A549 (cell line): Measurements from ENCODE around the gene SASH1. TPM values are rescaled to one million over a fixed set of nuclear protein-coding genes. Genes with fewer than 3 reads are reported as not detected.

Source experiments
- ATAC-seq, 2 experiments: fragments of 200-7000 bp in 1 of 2; fragments of >200 bp in 1 of 2; cut with Nextera tagmentation in 1 of 2; cut with Tn5 transposase in 1 of 2; 3 replicates each; pipeline versions ENCODE4 v1.8.0 to v1.9.1; 2018 to 2020; ENCODE audit warnings: mild to moderate bottlenecking in 1 of 2, moderate library complexity in 1 of 2
- CTCF ChIA-PET: fragments of 300-600 bp; sonication (Branson Sonifier 250); formaldehyde crosslinking; extraction: SDS; loops from one replicate; lab custom pipeline; 2021; ENCODE audit warnings: antibody characterized with exemption, inconsistent platforms; lab: Yijun Ruan, JAX
- POLR2A ChIA-PET: fragments of 350-600 bp; formaldehyde crosslinking; extraction: SDS; loops from one replicate; lab custom pipeline; 2021; ENCODE audit warnings: antibody characterized with exemption, inconsistent platforms; lab: Yijun Ruan, JAX
- DNase-seq, 2 experiments: peaks; one replicate each; pipeline versions ENCODE4 v3.0.0 to v3.0.0-alpha.2; 2011 to 2016; ENCODE audit warnings: low read depth in 1 of 2, low spot score in 1 of 2
- FAIRE-seq: peaks from 2 replicates; lab custom pipeline; 2011; peaks lifted over from hg19 to GRCh38; lab: Jason Lieb, UNC
- H3K27ac ChIP-seq, 2 experiments: fragments of >200 bp; sonication (Bioruptor Twin); formaldehyde crosslinking; 3 replicates each; pipeline ENCODE4 v1.5.1; 2016 to 2017
- H3K4me1 ChIP-seq: fragments of >200 bp; sonication (Bioruptor Twin); formaldehyde crosslinking; 3 replicates; pipeline ENCODE4 v1.6.1; 2016
- H3K4me2 ChIP-seq: fragments of >200 bp; sonication (Bioruptor Twin); formaldehyde crosslinking; 3 replicates; pipeline ENCODE4 v1.6.1; 2016
- H3K4me3 ChIP-seq: fragments of >200 bp; sonication (Bioruptor Twin); formaldehyde crosslinking; 3 replicates; pipeline ENCODE4 v1.5.1; 2016
- H3K9me3 ChIP-seq: fragments of >200 bp; sonication (Bioruptor Twin); formaldehyde crosslinking; 3 replicates; pipeline ENCODE4 v1.6.1; 2016
- CBX2 ChIP-seq: fragments of 200-600 bp; sonication (generic); IDR thresholded peaks from 2 replicates; pipeline ENCODE4 v1.6.1; 2016; ENCODE audit warnings: low read depth, mild to moderate bottlenecking, borderline replicate concordance
- EHMT2 ChIP-seq: fragments of 200-600 bp; sonication (generic); IDR thresholded peaks from 2 replicates; pipeline ENCODE4 v1.6.1; 2016; ENCODE audit warnings: antibody characterized with exemption, low read depth, mild to moderate bottlenecking, moderate library complexity
- HDAC2 ChIP-seq: fragments of 200-600 bp; sonication (generic); IDR thresholded peaks from 2 replicates; pipeline ENCODE4 v1.6.1; 2016
- HMGXB4 ChIP-seq: fragments of 250-450 bp; sonication (Bioruptor Pico); IDR thresholded peaks from 2 replicates; pipeline ENCODE4 v1.5.0; 2021; ENCODE audit warnings: mild to moderate bottlenecking, moderate library complexity, borderline replicate concordance
- JUN ChIP-seq, 2 experiments: fragments of >200 bp; sonication (Bioruptor Twin); formaldehyde crosslinking; IDR thresholded peaks; 2 replicates in 1 of 2; 3 replicates in 1 of 2; pipeline ENCODE4 v1.6.1; 2016 to 2017
- JUNB ChIP-seq: fragments of >200 bp; sonication (Bioruptor Twin); formaldehyde crosslinking; IDR thresholded peaks from 2 replicates; pipeline ENCODE4 v1.6.1; 2016
- MAX ChIP-seq: IDR thresholded peaks from 2 replicates; pipeline ENCODE4 v1.6.1; 2012
- MAZ ChIP-seq: fragments of 150-350 bp; IDR thresholded peaks from 2 replicates; pipeline ENCODE4 v1.6.1; 2014; ENCODE audit warnings: antibody characterized with exemption, low read depth, low read length, borderline replicate concordance
- NFE2L2 ChIP-seq: fragments of 150-350 bp; conservative IDR thresholded peaks from 2 replicates; pipeline ENCODE4 v1.6.1; 2014; ENCODE audit warnings: low read length
- NPAS2 ChIP-seq: fragments of 250-450 bp; sonication (Bioruptor Pico); IDR thresholded peaks from 2 replicates; pipeline ENCODE4 v1.8.0; 2022; ENCODE audit warnings: mild to moderate bottlenecking, moderate library complexity, borderline replicate concordance
- PBX3 ChIP-seq: IDR thresholded peaks from 2 replicates; pipeline ENCODE4 v1.6.1; 2012
- POLR2A ChIP-seq: IDR thresholded peaks from 2 replicates; pipeline ENCODE4 v1.6.1; 2012; ENCODE audit warnings: mild to moderate bottlenecking, low read length
- RARB ChIP-seq: fragments of 250-450 bp; sonication (Bioruptor Pico); IDR thresholded peaks from 2 replicates; pipeline ENCODE4 v1.8.0; 2021; ENCODE audit warnings: mild to moderate bottlenecking, moderate library complexity
- RCOR1 ChIP-seq: fragments of 150-350 bp; IDR thresholded peaks from 2 replicates; pipeline ENCODE4 v1.6.1; 2014; ENCODE audit warnings: antibody characterized with exemption, low read length, low read depth
- RNF2 ChIP-seq: fragments of 200-600 bp; sonication (generic); IDR thresholded peaks from 2 replicates; pipeline ENCODE4 v1.6.1; 2016; ENCODE audit warnings: low read depth, mild to moderate bottlenecking, antibody characterized with exemption, moderate library complexity, borderline replicate concordance
- SMC3 ChIP-seq: fragments of >200 bp; sonication (Bioruptor Twin); formaldehyde crosslinking; IDR thresholded peaks from 3 replicates; pipeline ENCODE4 v1.6.1; 2018; ENCODE audit warnings: inconsistent platforms
- WGBS: methylation state at CpG from one replicate; pipeline ENCODE4 v1.1.6; 2017; ENCODE audit errors: missing lambda C conversion rate; 5-methylcytosine and 5-hydroxymethylcytosine counted together
- polyA plus RNA-seq, 4 experiments: library from polyadenylated mRNA; depleted of rRNA in 3 of 4; stranded (reverse); fragments of >200 nt; fragmentation: RNase III in 1 of 4; extraction: RNeasy Plus Mini Kit Qiagen cat#74134 plus additional on column Dnase treatment in 1 of 4; gene quantifications; 2 replicates in 3 of 4; 3 replicates in 1 of 4; pipeline ENCODE4 v1.2.3, GENCODE V29; 2011 to 2017
- TF ChIP-seq, protein P1 (sequence below): fragments of 150-350 bp; IDR thresholded peaks from 2 replicates; pipeline ENCODE4 v1.6.1; 2014; ENCODE audit warnings: low read depth, mild to moderate bottlenecking, low read length
- TF ChIP-seq, protein P2 (sequence below): fragments of 250-450 bp; sonication (Bioruptor Pico); IDR thresholded peaks from 2 replicates; pipeline ENCODE4 v1.5.0; 2020; ENCODE audit warnings: low read depth, mild to moderate bottlenecking, moderate library complexity
- TF ChIP-seq, protein P3 (sequence below): fragments of 450-650 bp; IDR thresholded peaks from 2 replicates; pipeline ENCODE4 v1.6.1; 2014; ENCODE audit warnings: antibody characterized with exemption

Gene SASH1
- polyA plus RNA-seq, 2 of the 4 experiments (the other 2 are of a cell fraction) = 2.5 to 3.0 TPM

GRCh38 chr6:148535381-148535780, 192.7 kb downstream of the SASH1 start:
- WGBS = 85% methylated on average over 7 of the region's 7 CpGs
- ATAC-seq = no peak
- no peak for TF ChIP-seq PBX3
- no peak for TF ChIP-seq POLR2A
- TF ChIP-seq CBX2 = no peak
- TF ChIP-seq, protein P1, sequence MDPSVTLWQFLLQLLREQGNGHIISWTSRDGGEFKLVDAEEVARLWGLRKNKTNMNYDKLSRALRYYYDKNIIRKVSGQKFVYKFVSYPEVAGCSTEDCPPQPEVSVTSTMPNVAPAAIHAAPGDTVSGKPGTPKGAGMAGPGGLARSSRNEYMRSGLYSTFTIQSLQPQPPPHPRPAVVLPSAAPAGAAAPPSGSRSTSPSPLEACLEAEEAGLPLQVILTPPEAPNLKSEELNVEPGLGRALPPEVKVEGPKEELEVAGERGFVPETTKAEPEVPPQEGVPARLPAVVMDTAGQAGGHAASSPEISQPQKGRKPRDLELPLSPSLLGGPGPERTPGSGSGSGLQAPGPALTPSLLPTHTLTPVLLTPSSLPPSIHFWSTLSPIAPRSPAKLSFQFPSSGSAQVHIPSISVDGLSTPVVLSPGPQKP = no peak
- TF ChIP-seq NPAS2 (CRISPR knock-in tag) = no peak
- no peak for TF ChIP-seq EHMT2
- no peak for TF ChIP-seq JUNB
- TF ChIP-seq RCOR1 = no peak
- TF ChIP-seq, protein P2, sequence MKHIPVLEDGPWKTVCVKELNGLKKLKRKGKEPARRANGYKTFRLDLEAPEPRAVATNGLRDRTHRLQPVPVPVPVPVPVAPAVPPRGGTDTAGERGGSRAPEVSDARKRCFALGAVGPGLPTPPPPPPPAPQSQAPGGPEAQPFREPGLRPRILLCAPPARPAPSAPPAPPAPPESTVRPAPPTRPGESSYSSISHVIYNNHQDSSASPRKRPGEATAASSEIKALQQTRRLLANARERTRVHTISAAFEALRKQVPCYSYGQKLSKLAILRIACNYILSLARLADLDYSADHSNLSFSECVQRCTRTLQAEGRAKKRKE (CRISPR knock-in tag) = no peak
- no peak for TF ChIP-seq HDAC2
- no peak for TF ChIP-seq RNF2
- TF ChIP-seq SMC3 = no peak

DNA sequence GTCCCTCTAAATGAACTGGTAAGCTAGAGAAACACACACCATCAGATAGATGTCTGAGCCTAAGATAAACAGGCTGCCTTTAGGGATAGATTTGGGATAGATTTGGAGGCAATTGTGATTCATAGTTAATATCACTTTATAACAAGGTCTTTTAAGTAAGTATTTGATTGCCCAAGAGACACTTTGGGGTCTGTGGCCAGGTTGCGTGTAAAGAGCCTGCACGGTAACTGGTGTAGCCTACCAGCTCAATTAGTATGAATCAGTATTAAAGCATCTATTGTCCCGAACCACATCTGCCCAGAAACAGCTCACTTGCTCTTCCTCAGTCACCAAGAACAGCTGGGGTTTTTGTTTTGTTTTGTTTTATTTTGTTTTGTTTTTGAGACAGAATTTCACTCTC, 193.3 kb downstream of the SASH1 start:
- Histone ChIP-seq H3K4me1 (no peaks in the 10 kb centered on the region; the same call in 2 of the 3 replicates), H3K9me3 (no peaks in the 10 kb centered on the region), H3K4me2 (no peak overlapping the region), H3K27ac (no peak overlapping the region), H3K4me3 (no peak overlapping the region)
- ChIA-PET POLR2A (no interaction called here), CTCF (interaction anchor here (1.0 to 1.5 kb wide), 2 partner anchors 9 to 359 kb away, joined by 3 read pairs; no protein-coding TSS in a partner anchor)
- DNase-seq = no peak
- WGBS = 88% methylated on average over 3 of the region's 3 CpGs
- no peak for ATAC-seq
- TF ChIP-seq RNF2 = no peak
- TF ChIP-seq NFE2L2 = no peak
- TF ChIP-seq CBX2 = no peak
- no peak for TF ChIP-seq RARB (CRISPR knock-in tag)
- TF ChIP-seq HDAC2 = no peak
- no peak for TF ChIP-seq HMGXB4 (CRISPR knock-in tag)
- no peak for TF ChIP-seq MAX
- TF ChIP-seq MAZ = no peak
- TF ChIP-seq, protein P3, sequence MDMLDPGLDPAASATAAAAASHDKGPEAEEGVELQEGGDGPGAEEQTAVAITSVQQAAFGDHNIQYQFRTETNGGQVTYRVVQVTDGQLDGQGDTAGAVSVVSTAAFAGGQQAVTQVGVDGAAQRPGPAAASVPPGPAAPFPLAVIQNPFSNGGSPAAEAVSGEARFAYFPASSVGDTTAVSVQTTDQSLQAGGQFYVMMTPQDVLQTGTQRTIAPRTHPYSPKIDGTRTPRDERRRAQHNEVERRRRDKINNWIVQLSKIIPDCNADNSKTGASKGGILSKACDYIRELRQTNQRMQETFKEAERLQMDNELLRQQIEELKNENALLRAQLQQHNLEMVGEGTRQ = no peak
- TF ChIP-seq JUN (IDR thresholded peaks at IDR 0.05) = no peak
- FAIRE-seq = no peak

More at GRCh38 chr6:148535381-148535780, 192.7 kb downstream of the SASH1 start:
- no peak overlapping the region for H3K4me3 ChIP-seq
- no peaks in the 10 kb centered on the region for H3K9me3 ChIP-seq
- no peak overlapping the region for H3K27ac ChIP-seq
- H3K4me2 ChIP-seq = no peak overlapping the region
- H3K4me1 ChIP-seq = peaks cover 5% of the 10 kb centered on the region; the same call in 2 of the 3 replicates
- FAIRE-seq = no peak
- no peak for DNase-seq
- CTCF ChIA-PET = interaction anchor here (1.0 to 1.5 kb wide), 2 partner anchors 10 to 358 kb away, joined by 3 read pairs; no protein-coding TSS in a partner anchor
- POLR2A ChIA-PET = no interaction called here
